Uterus (tissue), 2 donors: ENCODE results near the gene LRBA.

Source experiments
- POLR2A ChIP-seq, 2 donors: fragments of 450-650 bp; IDR thresholded peaks; one replicate each; pipeline ENCODE4 v1.6.1; 2016; ENCODE audit warnings: antibody characterized with exemption in 2 of 2, mild to moderate bottlenecking in 1 of 2, moderate library complexity in 1 of 2
- TF ChIP-seq, protein P1 (sequence below), 4 experiments: fragments of 200-600 bp in 2 of 4; fragments of 450-650 bp in 2 of 4; sonication (generic) in 2 of 4; IDR thresholded peaks; one replicate each; pipeline ENCODE4 v1.5.1; 2016 to 2019; ENCODE audit warnings: antibody characterized with exemption in 4 of 4, mild to moderate bottlenecking in 2 of 4, moderate library complexity in 1 of 4

DNA sequence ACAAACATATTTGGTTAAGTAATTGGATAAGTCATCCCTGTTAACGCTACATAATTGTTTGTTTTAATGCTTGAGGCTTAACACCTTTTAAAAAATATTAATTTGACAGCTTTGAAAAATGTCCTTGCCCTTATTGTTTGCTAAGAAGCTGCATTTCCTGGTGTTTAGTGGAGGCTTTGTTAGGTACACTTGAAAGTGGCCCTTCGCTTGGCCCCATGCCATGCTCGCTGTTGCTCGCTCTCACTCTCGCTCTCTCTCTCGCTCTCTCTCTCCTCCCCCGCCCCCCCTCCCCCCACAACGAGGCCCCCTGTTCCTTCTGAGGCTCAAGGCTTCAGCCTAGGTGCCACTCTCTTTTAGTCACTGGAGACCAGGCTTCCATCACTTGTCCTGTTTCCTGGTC, 797.3 kb downstream of the LRBA start:
- no peak for TF ChIP-seq POLR2A (IDR thresholded peaks at IDR 0.05)
- TF ChIP-seq, protein P1, sequence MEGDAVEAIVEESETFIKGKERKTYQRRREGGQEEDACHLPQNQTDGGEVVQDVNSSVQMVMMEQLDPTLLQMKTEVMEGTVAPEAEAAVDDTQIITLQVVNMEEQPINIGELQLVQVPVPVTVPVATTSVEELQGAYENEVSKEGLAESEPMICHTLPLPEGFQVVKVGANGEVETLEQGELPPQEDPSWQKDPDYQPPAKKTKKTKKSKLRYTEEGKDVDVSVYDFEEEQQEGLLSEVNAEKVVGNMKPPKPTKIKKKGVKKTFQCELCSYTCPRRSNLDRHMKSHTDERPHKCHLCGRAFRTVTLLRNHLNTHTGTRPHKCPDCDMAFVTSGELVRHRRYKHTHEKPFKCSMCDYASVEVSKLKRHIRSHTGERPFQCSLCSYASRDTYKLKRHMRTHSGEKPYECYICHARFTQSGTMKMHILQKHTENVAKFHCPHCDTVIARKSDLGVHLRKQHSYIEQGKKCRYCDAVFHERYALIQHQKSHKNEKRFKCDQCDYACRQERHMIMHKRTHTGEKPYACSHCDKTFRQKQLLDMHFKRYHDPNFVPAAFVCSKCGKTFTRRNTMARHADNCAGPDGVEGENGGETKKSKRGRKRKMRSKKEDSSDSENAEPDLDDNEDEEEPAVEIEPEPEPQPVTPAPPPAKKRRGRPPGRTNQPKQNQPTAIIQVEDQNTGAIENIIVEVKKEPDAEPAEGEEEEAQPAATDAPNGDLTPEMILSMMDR (IDR thresholded peaks at IDR 0.05), result no peak
